ENCODE data around the gene WDR41. TPM values are rescaled to one million over a fixed set of nuclear protein-coding genes. Genes with fewer than 3 reads are reported as not detected.
A peak's percentile ranks its signal among the peaks of the same experiment; 100 is the strongest.

The WDR41 gene
- total and polyA plus RNA-seq, 9 of the 15 experiments (the other 6 are each of a cell fraction or from before 2014, with no cell fraction given) = 33.6 to 67.2 (median 55.5) TPM

DNA sequence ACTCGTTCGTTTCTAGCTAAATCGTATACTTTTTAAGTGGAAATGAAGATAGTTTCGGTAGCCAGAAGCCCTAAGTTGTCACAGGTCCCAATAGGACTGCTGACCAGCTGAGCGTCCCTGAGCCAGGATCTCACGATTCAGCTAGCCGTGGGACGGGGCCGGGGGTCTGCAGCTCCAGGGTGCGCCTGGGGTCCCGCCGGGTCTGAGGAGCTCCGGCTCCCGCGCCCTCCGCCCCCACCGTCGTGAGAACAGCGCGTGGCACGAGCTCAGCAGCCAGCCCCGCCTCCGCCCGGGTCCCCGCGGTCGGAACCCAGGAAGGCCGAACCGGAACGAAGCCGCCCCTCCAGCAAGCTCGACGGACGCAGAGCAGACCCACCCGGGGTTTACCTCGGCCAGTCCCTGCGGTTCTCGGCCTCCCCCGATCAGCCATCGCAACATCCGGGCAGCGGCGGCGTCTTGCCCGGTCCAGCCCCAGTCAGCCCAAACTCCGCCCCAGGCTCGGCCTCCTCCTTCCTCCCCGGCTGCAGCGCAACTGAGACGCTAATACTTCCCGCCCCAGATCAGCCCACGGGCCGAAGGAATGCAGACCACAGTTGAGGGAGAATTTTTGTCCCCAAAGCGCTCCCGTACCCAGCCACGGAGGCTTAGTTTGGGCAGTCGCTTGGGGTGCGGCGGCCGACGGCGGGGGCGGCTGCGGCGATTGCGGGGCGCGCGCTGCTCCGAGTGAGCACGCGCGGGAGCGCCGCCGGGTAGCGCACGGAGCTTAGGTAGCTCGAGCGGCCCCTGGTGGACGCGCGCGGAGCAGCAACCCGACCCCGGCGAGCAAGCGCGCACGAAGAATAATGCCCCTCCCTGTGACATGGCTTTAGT, at the start of gene WDR41 (continued):
- TF ChIP-seq TAF15 (IDR thresholded peaks at IDR 0.05; ENCODE audit: low read depth, low read length) (no peak), CTBP1 (IDR thresholded peaks at IDR 0.05; ENCODE audit: borderline replicate concordance) (peak; percentile 99), POLR2AphosphoS5 (IDR thresholded peaks at IDR 0.05; ENCODE audit: control insufficient read depth, insufficient read depth, low read depth, low read length) (peak; percentile 47; the same call in 1 of the 2 replicates), MYNN (IDR thresholded peaks at IDR 0.05) (peak; percentile 28; the same call in 1 of the 2 replicates), MYNN (CRISPR knock-in tag; IDR thresholded peaks at IDR 0.05) (no peak), MTA3 (IDR thresholded peaks at IDR 0.05; ENCODE audit: borderline replicate concordance) (peak; percentile 97), BCOR (IDR thresholded peaks at IDR 0.05) (peak; percentile 15; the same call in 1 of the 2 replicates), MEIS2 (IDR thresholded peaks at IDR 0.05; ENCODE audit: partially characterized antibody) (peak; percentile 18), ESRRA (IDR thresholded peaks at IDR 0.05; ENCODE audit: borderline replicate concordance, low read depth) (peak; percentile 32; the same call in 1 of the 2 replicates), PHF20 (IDR thresholded peaks at IDR 0.05; ENCODE audit: partially characterized antibody) (peak; percentile 48), ZNF133 (CRISPR knock-in tag; IDR thresholded peaks at IDR 0.05) (no peak), DDX20 (tag; IDR thresholded peaks at IDR 0.05; ENCODE audit: low read depth) (no peak), NFIC (IDR thresholded peaks at IDR 0.05) (peak; percentile 53), STAG1 (CRISPR knock-in tag; IDR thresholded peaks at IDR 0.05; ENCODE audit: borderline replicate concordance) (no peak; the same call in 1 of the 2 replicates), HLTF (IDR thresholded peaks at IDR 0.05) (0 out of 2 replicates have a peak, but pooled peaks have one; percentile 35), MYC (IDR thresholded peaks at IDR 0.05; ENCODE audit: low read depth, low read length) (peak; percentile 61; the same call in 1 of the 2 replicates), MYC (CRISPR knock-in tag; IDR thresholded peaks at IDR 0.05; ENCODE audit: borderline replicate concordance, low read depth) (no peak), PHTF2 (CRISPR knock-in tag; IDR thresholded peaks at IDR 0.05) (no peak), GATAD2B (IDR thresholded peaks at IDR 0.05; ENCODE audit: borderline replicate concordance) (peak; percentile 8; the same call in 1 of the 2 replicates), SAFB (IDR thresholded peaks at IDR 0.05; ENCODE audit: borderline replicate concordance, low read depth, low read length) (no peak), HDAC1 (IDR thresholded peaks at IDR 0.05) (peak in 1 of 2 experiments; percentile 53; a peak in 2 of 4 replicates), ZNF583 (CRISPR knock-in tag; IDR thresholded peaks at IDR 0.05) (no peak)
- TF ChIP-seq, protein P1, sequence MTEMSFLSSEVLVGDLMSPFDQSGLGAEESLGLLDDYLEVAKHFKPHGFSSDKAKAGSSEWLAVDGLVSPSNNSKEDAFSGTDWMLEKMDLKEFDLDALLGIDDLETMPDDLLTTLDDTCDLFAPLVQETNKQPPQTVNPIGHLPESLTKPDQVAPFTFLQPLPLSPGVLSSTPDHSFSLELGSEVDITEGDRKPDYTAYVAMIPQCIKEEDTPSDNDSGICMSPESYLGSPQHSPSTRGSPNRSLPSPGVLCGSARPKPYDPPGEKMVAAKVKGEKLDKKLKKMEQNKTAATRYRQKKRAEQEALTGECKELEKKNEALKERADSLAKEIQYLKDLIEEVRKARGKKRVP (CRISPR knock-in tag; IDR thresholded peaks at IDR 0.05) = 0 out of 2 replicates have a peak, but pooled peaks have one; percentile 7
- TF ChIP-seq, protein P2, sequence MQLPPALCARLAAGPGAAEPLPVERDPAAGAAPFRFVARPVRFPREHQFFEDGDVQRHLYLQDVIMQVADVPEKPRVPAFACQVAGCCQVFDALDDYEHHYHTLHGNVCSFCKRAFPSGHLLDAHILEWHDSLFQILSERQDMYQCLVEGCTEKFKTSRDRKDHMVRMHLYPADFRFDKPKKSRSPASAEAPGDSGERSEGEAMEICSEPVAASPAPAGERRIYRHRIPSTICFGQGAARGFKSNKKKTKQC (CRISPR knock-in tag; IDR thresholded peaks at IDR 0.05) = peak; percentile 89
- TF ChIP-seq, protein P3, sequence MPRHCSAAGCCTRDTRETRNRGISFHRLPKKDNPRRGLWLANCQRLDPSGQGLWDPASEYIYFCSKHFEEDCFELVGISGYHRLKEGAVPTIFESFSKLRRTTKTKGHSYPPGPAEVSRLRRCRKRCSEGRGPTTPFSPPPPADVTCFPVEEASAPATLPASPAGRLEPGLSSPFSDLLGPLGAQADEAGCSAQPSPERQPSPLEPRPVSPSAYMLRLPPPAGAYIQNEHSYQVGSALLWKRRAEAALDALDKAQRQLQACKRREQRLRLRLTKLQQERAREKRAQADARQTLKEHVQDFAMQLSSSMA (CRISPR knock-in tag; IDR thresholded peaks at IDR 0.05) = no peak
- TF ChIP-seq, protein P4, sequence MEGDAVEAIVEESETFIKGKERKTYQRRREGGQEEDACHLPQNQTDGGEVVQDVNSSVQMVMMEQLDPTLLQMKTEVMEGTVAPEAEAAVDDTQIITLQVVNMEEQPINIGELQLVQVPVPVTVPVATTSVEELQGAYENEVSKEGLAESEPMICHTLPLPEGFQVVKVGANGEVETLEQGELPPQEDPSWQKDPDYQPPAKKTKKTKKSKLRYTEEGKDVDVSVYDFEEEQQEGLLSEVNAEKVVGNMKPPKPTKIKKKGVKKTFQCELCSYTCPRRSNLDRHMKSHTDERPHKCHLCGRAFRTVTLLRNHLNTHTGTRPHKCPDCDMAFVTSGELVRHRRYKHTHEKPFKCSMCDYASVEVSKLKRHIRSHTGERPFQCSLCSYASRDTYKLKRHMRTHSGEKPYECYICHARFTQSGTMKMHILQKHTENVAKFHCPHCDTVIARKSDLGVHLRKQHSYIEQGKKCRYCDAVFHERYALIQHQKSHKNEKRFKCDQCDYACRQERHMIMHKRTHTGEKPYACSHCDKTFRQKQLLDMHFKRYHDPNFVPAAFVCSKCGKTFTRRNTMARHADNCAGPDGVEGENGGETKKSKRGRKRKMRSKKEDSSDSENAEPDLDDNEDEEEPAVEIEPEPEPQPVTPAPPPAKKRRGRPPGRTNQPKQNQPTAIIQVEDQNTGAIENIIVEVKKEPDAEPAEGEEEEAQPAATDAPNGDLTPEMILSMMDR (IDR thresholded peaks at IDR 0.05 in 2 of 3, conservative IDR thresholded peaks at IDR 0.05 in 1 of 3; ENCODE audit: insufficient read depth in 2 of 3, low read depth in 1 of 3, low read length in 3 of 3) = peak; percentile 83 to 87 (median 85)

All from K562 (cell line).